ENCODE data around the gene ZNF346.

The ZNF346 gene

GRCh38 chr5:177093082-177093712 is 70.7 kb downstream of the ZNF346 start:
- FAIRE-seq = no peak

GRCh38 chr5:177093803-177094202 is 71.3 kb downstream of the ZNF346 start:
- DNase-seq (ENCODE audit: insufficient read length, low spot score) (no peak), FAIRE-seq (no peak)

More at GRCh38 chr5:177093082-177093712, 70.7 kb downstream of the ZNF346 start:
- no peak for DNase-seq (ENCODE audit: insufficient read length, low spot score)

GRCh38 chr5:177094224-177095087 is 72.0 kb downstream of the ZNF346 start:
- DNase-seq (ENCODE audit: insufficient read length, low spot score) = no peak
- no peak for FAIRE-seq

- no peak for DNase-seq (ENCODE audit: insufficient read length, low spot score)
- FAIRE-seq = no peak
Measured at GRCh38 chr5:177095088-177095669, 72.7 kb downstream of the ZNF346 start.

GRCh38 chr5:177096162-177097015 is 73.9 kb downstream of the ZNF346 start:
- no peak for FAIRE-seq
- no peak for DNase-seq (ENCODE audit: insufficient read length, low spot score)

- DNase-seq (ENCODE audit: insufficient read length, low spot score) (no peak), FAIRE-seq (no peak)
Measured at GRCh38 chr5:177097016-177097985, 74.8 kb downstream of the ZNF346 start.

- FAIRE-seq = no peak
Measured at GRCh38 chr5:177098120-177098469, 75.6 kb downstream of the ZNF346 start.

GRCh38 chr5:177098470-177099141 is 76.1 kb downstream of the ZNF346 start:
- FAIRE-seq = no peak
- no peak for DNase-seq (ENCODE audit: insufficient read length, low spot score)

More at GRCh38 chr5:177098120-177098469, 75.6 kb downstream of the ZNF346 start:
- no peak for DNase-seq (ENCODE audit: insufficient read length, low spot score)

GRCh38 chr5:177099422-177100093 is 77.1 kb downstream of the ZNF346 start:
- DNase-seq (ENCODE audit: insufficient read length, low spot score) = no peak
- FAIRE-seq = no peak

GRCh38 chr5:177100714-177101121 is 78.2 kb downstream of the ZNF346 start:
- DNase-seq (ENCODE audit: insufficient read length, low spot score) (no peak), FAIRE-seq (no peak)

- FAIRE-seq (no peak), DNase-seq (ENCODE audit: insufficient read length, low spot score) (no peak)
Measured at GRCh38 chr5:177103523-177104253, 81.2 kb downstream of the ZNF346 start.

- FAIRE-seq (no peak), DNase-seq (ENCODE audit: insufficient read length, low spot score) (no peak)
Measured at GRCh38 chr5:177105691-177106476, 83.4 kb downstream of the ZNF346 start.

- FAIRE-seq (no peak), DNase-seq (ENCODE audit: insufficient read length, low spot score) (no peak)
Measured at GRCh38 chr5:177107159-177107558, 84.7 kb downstream of the ZNF346 start.

- no peak for FAIRE-seq
- no peak for DNase-seq (ENCODE audit: insufficient read length, low spot score)
Measured at GRCh38 chr5:177109810-177110209, 87.3 kb downstream of the ZNF346 start.

GRCh38 chr5:177111720-177112394 is 89.4 kb downstream of the ZNF346 start:
- FAIRE-seq (peak; percentile 16), DNase-seq (ENCODE audit: insufficient read length, low spot score) (peak; percentile 76)

- FAIRE-seq = no peak
Measured at GRCh38 chr5:177112589-177113220, 90.2 kb downstream of the ZNF346 start.

More at GRCh38 chr5:177112589-177113220, 90.2 kb downstream of the ZNF346 start:
- DNase-seq (ENCODE audit: insufficient read length, low spot score) = no peak
